Stimulated activated CD4-positive, alpha-beta T cell treated with anti-CD3 and anti-CD28 coated beads, Interleukin-4, amount 100 ng/mL, for 24 hours (primary cell): ENCODE results near the gene OR11G2.
"Not testable (repeated sequence)": the region's sequence is repeated elsewhere in the genome, so short reads cannot be mapped to it uniquely, and the experiment has no call there.

Experiments used
- DNase-seq: peaks from one replicate; pipeline ENCODE4 v3.0.0-alpha.2; 2020

OR11G2 gene

GRCh38 chr14:20190596-20190995 is at the start of gene OR11G2:
Gene OR11G2, plus strand, starts transcription at chr14:20190896. Its CDS starts 6,542 bp downstream, at chr14:20197438.
- no peak for DNase-seq

- DNase-seq: no peak
Observed at GRCh38 chr14:20143911-20144310, 46.8 kb upstream of the OR11G2 start.

- no peak for DNase-seq
Observed at GRCh38 chr14:20144820-20145219, 45.9 kb upstream of the OR11G2 start.

GRCh38 chr14:20164462-20164861 is 26.2 kb upstream of the OR11G2 start:
- DNase-seq: no peak

GRCh38 chr14:20167091-20167490 is 23.6 kb upstream of the OR11G2 start:
- no peak for DNase-seq

- not testable (repeated sequence) for DNase-seq
Observed at GRCh38 chr14:20169852-20170251, 20.8 kb upstream of the OR11G2 start.

GRCh38 chr14:20174205-20174604 is 16.5 kb upstream of the OR11G2 start:
- DNase-seq: not testable (repeated sequence)

GRCh38 chr14:20176330-20176729 is 14.4 kb upstream of the OR11G2 start:
- no peak for DNase-seq

GRCh38 chr14:20177433-20177974 is 13.2 kb upstream of the OR11G2 start:
- no peak for DNase-seq

- DNase-seq: no peak
Observed at GRCh38 chr14:20179218-20179617, 11.5 kb upstream of the OR11G2 start.

- no peak for DNase-seq
Observed at GRCh38 chr14:20179880-20180279, 10.8 kb upstream of the OR11G2 start.

- DNase-seq: no peak
Observed at GRCh38 chr14:20180486-20180885, 10.2 kb upstream of the OR11G2 start.

- no peak for DNase-seq
Observed at GRCh38 chr14:20184181-20184580, 6.5 kb upstream of the OR11G2 start.

- DNase-seq: no peak
Observed at GRCh38 chr14:20191396-20191795, 700 bp downstream of the OR11G2 start.

- DNase-seq: no peak
Observed at GRCh38 chr14:20194101-20194500, 3.4 kb downstream of the OR11G2 start.

GRCh38 chr14:20195170-20195569 is 4.5 kb downstream of the OR11G2 start:
- not testable (repeated sequence) for DNase-seq

- no peak for DNase-seq
Observed at GRCh38 chr14:20195911-20196310, 5.2 kb downstream of the OR11G2 start.

GRCh38 chr14:20197459-20197858 is 6.8 kb downstream of the OR11G2 start:
- DNase-seq: no peak

- no peak for DNase-seq
Observed at GRCh38 chr14:20198991-20199390, 8.3 kb downstream of the OR11G2 start.

- DNase-seq: no peak
Observed at GRCh38 chr14:20204721-20205120, 14.0 kb downstream of the OR11G2 start.

GRCh38 chr14:20209595-20209994 is 18.9 kb downstream of the OR11G2 start:
- DNase-seq: no peak

- not testable (repeated sequence) for DNase-seq
Observed at GRCh38 chr14:20212406-20212805, 21.7 kb downstream of the OR11G2 start.

- no peak for DNase-seq
Observed at GRCh38 chr14:20215196-20215595, 24.5 kb downstream of the OR11G2 start.

GRCh38 chr14:20219033-20219432 is 28.3 kb downstream of the OR11G2 start:
- no peak for DNase-seq

GRCh38 chr14:20223410-20223809 is 32.7 kb downstream of the OR11G2 start, which contains the start of gene OR11H6:
Gene OR11H6, plus strand, starts transcription at chr14:20223710. Its CDS starts 0 bp downstream, at chr14:20223710.
- no peak for DNase-seq
